NK-92 treated with Interleukin-12 subunit alpha and Interleukin-12 subunit beta, amount 100 ng/mL, for 24 hours (cell line): Measurements from ENCODE around the gene ADARB2.
A peak's percentile ranks its signal among the peaks of the same experiment; 100 is the strongest.
"Not testable (repeated sequence)": the region's sequence is repeated elsewhere in the genome, so short reads cannot be mapped to it uniquely, and the experiment has no call there.

ENCODE experiments used
- DNase-seq: peaks from one replicate; lab custom pipeline; 2025; lab: John Stamatoyannopoulos, UW

Gene ADARB2

DNA sequence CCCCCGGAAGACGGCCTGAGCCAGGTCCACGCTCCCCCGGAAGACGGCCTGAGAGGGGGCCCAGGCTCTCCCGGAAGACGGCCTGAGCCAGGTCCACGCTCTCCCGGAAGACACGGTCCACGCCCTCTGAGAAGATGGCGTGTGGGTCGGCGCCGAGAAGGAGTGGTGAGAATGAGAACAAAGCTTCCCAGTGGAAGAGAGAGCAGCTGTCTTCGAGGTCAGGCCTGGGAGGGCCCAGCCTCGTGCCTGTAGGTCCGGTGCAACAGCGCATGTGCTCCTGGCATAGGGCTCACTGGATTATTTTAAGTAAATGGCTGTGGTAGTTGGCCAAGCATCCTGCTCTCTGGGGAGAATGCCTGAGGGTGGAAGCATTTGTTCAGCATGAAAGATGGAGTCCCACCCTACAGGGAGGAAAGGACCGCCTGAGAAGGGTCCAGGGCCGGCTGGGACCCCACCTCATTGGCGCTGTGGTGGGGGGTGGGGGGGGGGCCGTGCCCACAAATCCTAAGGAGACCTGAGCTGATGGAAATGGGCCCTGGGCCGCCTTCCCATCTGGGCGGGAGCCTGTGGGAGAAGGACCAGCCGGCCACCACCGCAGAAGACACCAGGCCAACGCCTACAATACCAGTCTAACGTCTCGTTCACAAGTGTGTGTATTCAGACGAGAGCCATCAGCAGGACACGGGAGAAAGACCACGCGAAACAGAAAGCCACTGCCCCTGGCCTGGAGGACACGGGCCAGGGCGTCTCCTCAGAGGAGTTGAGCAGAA, 471.1 kb downstream of the ADARB2 start:
- no peak for DNase-seq

GRCh38 chr10:1264001-1264400, 473.3 kb downstream of the ADARB2 start:
- DNase-seq, result no peak

- DNase-seq, result no peak
These were observed 480.1 kb downstream of the ADARB2 start for GRCh38 chr10:1257274-1257673.

DNA sequence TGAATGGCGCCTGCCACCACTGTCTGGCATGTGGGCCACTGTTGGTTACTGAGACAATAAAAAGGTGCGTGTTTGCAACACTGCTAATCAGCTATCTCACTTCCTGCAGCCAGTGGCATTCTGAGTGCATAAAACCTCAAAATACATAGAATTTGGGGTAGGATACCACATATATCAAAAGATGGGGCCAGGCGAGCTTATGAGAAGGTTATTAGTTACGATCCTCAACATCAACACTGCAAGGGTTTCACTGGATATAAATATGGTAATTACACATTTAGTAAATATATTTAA, 480.9 kb downstream of the ADARB2 start:
- DNase-seq, result no peak

- no peak for DNase-seq
These were observed 481.5 kb downstream of the ADARB2 start for GRCh38 chr10:1255600-1256431.

GRCh38 chr10:1255118-1255517, 482.2 kb downstream of the ADARB2 start:
- DNase-seq, result no peak

GRCh38 chr10:1253523-1254353, 483.6 kb downstream of the ADARB2 start:
- DNase-seq, result no peak

DNA sequence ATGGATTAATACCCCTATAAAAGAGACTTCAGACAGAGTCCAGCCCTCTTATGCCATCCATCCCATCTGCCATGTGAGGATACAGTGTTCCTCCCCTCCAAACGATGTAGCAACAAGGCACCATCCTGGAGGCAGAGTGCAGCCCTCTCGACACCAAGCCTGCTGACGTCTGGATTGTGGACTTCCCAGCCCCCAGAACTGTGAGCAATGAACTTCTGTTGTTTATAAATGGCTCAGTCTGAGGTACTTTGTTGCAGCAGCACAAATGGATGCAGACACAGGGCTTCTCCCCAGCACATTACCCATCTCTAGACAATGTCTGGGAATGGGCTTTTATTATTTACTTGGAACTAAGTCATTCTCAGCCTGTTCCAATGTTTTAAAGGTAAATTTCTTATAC, 485.6 kb downstream of the ADARB2 start:
- DNase-seq, result no peak

GRCh38 chr10:1249142-1249920, 488.0 kb downstream of the ADARB2 start:
- DNase-seq, result no peak

DNA sequence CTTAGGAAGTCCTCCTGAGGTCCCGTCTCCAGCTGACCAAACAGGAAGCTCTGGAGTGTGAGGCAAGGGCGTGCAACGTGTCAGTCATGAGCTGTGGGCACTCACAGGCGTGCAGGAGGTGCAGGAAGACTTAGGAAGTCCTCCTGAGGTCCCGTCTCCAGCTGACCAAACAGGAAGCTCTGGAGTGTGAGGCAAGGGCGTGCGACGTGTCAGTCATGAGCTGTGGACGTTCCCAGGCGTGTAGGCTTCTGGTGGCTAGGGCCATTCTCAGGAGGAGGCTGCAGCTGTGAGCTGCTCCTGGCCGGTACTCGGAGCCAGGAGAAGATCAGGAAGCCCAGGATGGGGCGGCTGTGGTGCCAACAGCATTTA, 489.1 kb downstream of the ADARB2 start:
- DNase-seq, result not testable (repeated sequence)

DNA sequence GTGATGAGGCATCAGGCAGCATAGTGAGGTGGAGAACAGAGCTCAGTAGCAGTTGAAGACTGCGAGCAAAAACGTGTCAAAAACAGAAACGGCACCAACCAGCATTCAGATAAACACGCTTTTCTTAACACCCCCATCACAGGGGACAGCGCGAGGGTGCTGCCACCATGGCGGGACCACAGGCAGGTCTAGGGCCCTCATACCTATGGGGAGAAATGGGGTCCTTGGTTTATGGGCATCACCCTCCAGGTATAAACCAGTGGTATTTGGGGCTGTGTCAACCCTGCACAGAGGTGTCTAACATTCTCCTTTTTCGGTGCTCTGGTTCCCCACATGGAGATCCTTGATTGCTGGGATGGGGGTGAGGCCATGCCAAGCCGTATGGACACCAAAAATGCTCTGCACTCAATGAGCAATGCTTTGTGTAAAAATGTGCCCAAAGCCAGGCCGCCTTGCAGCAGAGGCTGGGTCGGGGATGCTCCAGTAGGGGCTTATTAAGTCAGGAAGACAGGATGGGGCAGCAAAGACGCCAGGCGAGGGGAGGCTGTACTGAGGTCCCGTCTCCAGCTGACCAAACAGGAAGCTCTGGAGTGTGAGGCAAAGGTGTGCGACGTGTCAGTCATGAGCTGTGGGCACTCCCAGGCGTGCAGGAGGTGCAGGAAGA, 489.6 kb downstream of the ADARB2 start:
- DNase-seq, result no peak

DNA sequence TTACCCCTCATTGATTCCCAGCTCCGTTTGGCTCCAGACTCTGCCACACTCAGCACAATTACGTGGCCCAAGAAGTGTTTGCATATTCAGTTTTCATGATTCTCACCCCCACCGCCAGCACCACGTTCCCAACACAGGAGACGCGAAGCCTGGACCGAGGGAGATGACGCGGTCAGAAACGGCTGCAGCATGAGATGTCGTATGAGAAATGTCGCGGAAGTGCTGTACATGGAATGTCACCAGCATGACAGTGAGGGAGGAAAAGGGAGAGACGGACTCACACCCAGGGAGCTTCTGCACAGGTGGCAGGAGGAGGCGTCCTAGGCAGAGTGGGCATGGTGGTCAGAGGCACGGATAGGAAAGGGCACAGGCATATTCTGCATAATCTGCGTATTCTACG, 492.8 kb downstream of the ADARB2 start:
- DNase-seq, result no peak

- DNase-seq, result no peak
These were observed 493.7 kb downstream of the ADARB2 start for GRCh38 chr10:1243486-1244234.

DNA sequence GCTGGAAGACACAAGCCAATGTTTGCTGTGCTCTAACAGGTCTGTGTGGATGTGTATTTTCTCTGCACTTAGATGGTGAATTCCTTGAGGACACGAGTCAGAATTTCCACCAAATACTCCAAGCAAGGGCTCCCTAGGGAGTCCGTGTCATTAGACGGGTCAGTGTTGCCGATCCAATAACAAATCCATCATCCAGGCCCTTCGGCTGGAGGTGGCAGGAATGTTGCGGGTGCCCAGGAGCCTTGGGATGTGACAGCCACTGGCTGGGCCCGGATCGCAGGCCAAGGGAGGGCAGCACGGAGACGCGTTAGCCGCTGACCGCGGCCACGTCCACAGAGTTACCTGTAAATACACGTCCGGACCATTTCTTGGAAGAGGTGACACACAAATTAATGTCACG, 494.4 kb downstream of the ADARB2 start:
- DNase-seq, result no peak

DNA sequence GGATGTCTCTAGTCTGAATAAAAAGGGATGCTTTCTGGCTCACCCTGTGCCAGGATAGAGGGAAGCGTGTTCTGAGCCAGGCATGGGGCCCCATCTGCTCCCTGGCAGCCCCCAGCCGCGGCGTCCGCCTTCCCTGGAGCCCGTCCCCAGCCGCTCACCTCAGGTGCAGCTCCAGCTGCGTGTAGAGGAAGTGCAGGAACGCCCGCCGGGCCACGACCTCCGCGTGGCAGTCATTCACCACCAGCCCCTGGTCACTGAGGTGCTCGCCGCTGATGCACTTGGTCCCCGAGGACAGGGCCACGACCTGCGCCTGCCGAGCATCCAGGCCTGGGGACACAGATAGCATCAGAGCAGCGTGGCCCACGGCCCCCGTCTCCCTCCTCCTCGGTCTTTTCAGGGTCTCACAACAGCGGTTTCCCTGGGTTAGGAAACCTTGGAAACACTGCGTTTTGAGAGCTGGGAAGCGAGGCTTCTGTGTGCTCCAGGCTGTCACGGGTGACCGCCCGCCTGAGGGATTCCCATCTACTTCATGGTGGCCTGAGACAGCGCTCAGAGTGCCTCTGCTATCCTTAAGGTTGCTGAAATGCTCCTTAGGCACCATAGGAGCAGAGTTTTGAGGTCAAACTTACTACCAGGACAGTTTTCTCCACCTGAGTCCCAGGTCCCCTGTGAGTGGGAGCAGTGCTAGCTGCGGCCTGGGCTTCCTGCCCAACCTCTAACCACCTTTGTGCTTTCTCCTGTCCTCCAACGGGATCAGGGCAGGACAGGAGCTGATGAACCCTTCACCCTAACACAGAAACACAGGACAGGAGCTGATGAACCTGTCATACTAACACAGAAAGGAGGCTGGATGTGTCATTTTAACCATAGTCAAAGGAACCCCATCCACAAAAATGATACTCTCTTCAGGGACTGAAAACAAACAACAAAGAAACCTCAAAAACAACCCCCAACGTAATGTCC, 495.1 kb downstream of the ADARB2 start:
- no peak for DNase-seq

GRCh38 chr10:1241322-1241890, 495.9 kb downstream of the ADARB2 start:
- no peak for DNase-seq

DNA sequence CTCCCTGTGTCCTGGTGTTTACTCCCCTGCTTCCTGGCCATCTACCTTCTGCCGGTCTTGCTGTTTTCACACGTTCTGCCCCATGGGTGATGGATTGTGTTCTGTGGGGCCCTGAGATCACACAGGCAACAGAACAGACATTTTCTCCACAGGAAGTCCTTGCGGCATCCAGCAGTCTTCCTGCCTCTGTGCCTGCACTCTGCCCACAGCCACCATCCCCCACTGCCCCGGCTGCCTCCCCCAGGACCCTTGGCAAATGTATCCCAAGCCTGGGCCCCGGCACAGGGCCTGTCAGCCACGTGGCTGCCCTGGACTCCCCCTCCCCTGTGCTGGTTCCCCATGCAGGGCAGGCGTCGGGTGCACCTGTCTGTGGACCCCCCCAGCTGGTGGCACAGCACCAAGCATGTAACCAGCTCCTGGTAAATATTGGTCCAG, 497.0 kb downstream of the ADARB2 start:
- peak; percentile 30 for DNase-seq

DNA sequence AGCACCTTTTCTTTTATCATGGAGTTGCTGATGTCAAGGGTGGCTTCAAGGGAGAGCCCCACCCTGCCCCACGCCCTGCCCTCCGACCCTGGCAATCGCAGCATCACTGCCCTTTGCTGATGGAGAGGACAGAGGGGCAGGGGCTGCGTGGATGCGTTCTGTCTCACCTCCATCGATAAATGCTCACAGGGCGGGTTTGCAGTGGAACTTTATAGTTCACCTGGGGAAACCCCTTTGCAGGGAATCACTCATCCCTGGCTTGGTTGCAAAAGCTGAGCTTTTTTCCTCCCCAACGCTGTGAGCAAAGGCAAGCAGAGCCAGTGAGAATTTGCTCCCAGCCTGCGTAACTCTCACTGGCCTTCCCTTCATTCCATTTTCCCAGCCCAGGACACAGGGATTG, 504.3 kb downstream of the ADARB2 start:
- DNase-seq, result no peak
